ENCODE results near the gene TBCD. TPM values are rescaled to one million over a fixed set of nuclear protein-coding genes. Genes with fewer than 3 reads are reported as not detected.

TBCD gene
- total RNA-seq, 1 experiment from 2014 or later = 94.6 TPM

- CTCF ChIA-PET = no interaction called here
- Histone ChIP-seq H3K27me3 (replicated peaks; ENCODE audit: control insufficient read depth, insufficient read depth, low read length) (no peaks in the 10 kb centered on the region), H3K4me3 (ENCODE audit: low read depth, low read length) (no peak overlapping the region), H3K9me3 (peaks cover 39% of the 10 kb centered on the region), H3K4me1 (peaks cover 12% of the 10 kb centered on the region; the same call in 1 of the 2 replicates), H3K36me3 (ENCODE audit: control insufficient read depth, insufficient read depth, low read length) (peaks cover 18% of the 10 kb centered on the region)
- no peak for TF ChIP-seq CTCF (IDR thresholded peaks at IDR 0.05; ENCODE audit: insufficient read depth in 1 of 2, low read depth in 1 of 2, low read length in 1 of 2, severe bottlenecking in 1 of 2, unreplicated experiment in 1 of 2)
- Mint-ChIP-seq H3K9me3 (ENCODE audit: unreplicated experiment) (peaks cover 31% of the 10 kb centered on the region), H3K27ac (ENCODE audit: unreplicated experiment) (no peak overlapping the region), H3K36me3 (ENCODE audit: insufficient read depth, unreplicated experiment) (peaks cover 85% of the 10 kb centered on the region), H3K27me3 (ENCODE audit: insufficient read depth, unreplicated experiment) (no peaks in the 10 kb centered on the region), H3K4me1 (ENCODE audit: low read depth, unreplicated experiment) (no peaks in the 10 kb centered on the region), H3K4me3 (ENCODE audit: unreplicated experiment) (no peak overlapping the region)
- BruUV-seq (replicated peaks) = no TSS peak
- intact Hi-C loops (cut with micrococcal nuclease; ENCODE audit: unreplicated experiment) = no loop called here
- POLR2A ChIA-PET = no interaction called here
- DNase-seq = no peak
Measured at GRCh38 chr17:82737967-82738877, 13.6 kb upstream of the TBCD start.

GRCh38 chr17:82740906-82741759 lies 10.7 kb upstream of the TBCD start:
- DNase-seq = peak; percentile 87 to 90
- Histone ChIP-seq H3K4me3 (ENCODE audit: low read depth, low read length) (no peak overlapping the region), H3K9me3 (peaks cover 25% of the 10 kb centered on the region), H3K36me3 (ENCODE audit: control insufficient read depth, insufficient read depth, low read length) (peaks cover 21% of the 10 kb centered on the region), H3K27me3 (replicated peaks; ENCODE audit: control insufficient read depth, insufficient read depth, low read length) (no peaks in the 10 kb centered on the region), H3K4me1 (peaks cover 12% of the 10 kb centered on the region; the same call in 1 of the 2 replicates)
- H3K27me3 Mint-ChIP-seq (ENCODE audit: insufficient read depth, unreplicated experiment) = no peaks in the 10 kb centered on the region
- CTCF ChIA-PET = interaction anchor here (0.5 kb wide), 1 partner anchor 136 kb away, joined by 4 read pairs; no protein-coding TSS in a partner anchor
- no TSS peak for BruUV-seq (replicated peaks)
- intact Hi-C loops (cut with micrococcal nuclease; ENCODE audit: unreplicated experiment) = no loop called here
- POLR2A ChIA-PET = interaction anchor here (0.6 kb wide), 1 partner anchor 338 kb away, joined by 3 read pairs; the partner anchor contains the start of gene METRNL
- peak overlapping the region; percentile 59 for H3K27ac Mint-ChIP-seq (ENCODE audit: unreplicated experiment)
- peaks cover 80% of the 10 kb centered on the region for H3K36me3 Mint-ChIP-seq (ENCODE audit: insufficient read depth, unreplicated experiment)
- H3K9me3 Mint-ChIP-seq (ENCODE audit: unreplicated experiment) = peaks cover 25% of the 10 kb centered on the region
- no peak for TF ChIP-seq CTCF (IDR thresholded peaks at IDR 0.05; ENCODE audit: insufficient read depth in 1 of 2, low read depth in 1 of 2, low read length in 1 of 2, severe bottlenecking in 1 of 2, unreplicated experiment in 1 of 2)
- H3K4me1 Mint-ChIP-seq (ENCODE audit: low read depth, unreplicated experiment) = no peaks in the 10 kb centered on the region
- H3K4me3 Mint-ChIP-seq (ENCODE audit: unreplicated experiment) = peak overlapping the region; percentile 52

Measured in Caco-2 (cell line).